HTR-8/SVneo (cell line): ENCODE data around the gene SYP.

ENCODE experiments used
- DNase-seq: peaks from one replicate; pipeline ENCODE4 v3.0.0; 2011; ENCODE audit warnings: low spot score, mixed read lengths; ENCODE audit not compliant: insufficient read length
- FAIRE-seq: peaks from 2 replicates; lab custom pipeline; 2011; peaks lifted over from hg19 to GRCh38; lab: Jason Lieb, UNC

Gene SYP

DNA sequence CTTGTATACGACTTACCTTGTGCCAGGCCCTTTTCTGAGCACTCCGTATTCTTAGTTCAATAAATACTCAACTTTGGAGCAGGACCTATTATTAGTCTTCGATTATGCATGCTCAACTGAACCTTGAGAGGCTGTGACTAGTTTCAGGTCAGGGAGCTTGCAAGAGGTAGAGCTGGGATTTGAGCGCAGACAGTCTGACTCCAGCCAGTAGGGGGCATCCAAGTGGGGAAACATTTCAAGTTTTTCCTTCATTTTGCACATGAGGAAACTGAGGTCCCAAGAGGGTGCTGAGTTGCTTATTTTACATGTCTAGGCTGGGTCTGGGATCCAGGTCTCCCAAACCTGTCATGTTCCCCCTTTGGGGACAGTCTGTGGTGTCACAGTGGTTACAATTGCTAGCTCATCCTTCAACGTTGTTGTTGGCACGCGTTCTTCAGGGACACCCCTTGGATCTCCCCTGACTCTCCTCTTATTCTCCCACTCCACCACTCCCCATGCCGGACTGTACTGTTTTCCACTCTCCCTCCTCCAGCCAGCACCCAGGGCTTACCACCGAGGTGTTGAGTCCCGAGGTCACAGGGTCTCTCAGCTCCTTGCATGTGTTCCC lies 7.2 kb downstream of the SYP start:
- FAIRE-seq = no peak

DNA sequence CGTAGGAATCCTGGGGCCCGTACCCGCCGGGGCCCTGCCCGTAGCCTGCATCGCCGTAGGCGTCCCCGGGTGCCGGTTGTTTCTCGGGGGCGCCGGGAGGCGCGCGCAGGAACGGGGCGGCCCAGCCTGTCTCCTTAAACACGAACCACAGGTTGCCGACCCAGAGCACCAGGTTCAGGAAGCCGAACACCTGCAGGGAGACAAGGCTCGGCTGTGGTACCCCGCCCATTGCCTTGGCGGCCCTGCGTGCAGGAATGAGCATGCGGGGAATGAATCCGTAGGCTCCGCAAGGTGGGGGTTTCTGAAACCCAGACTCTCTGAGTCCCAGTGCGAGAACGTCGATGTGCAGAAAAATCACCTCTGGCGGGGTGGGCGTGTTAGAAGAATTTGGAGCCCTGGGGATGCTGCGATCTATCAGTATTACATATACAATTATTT lies 8.4 kb downstream of the SYP start:
- FAIRE-seq (no peak), DNase-seq (no peak)

More for the DNA sequence above, 7.2 kb downstream of the SYP start:
- DNase-seq = no peak

GRCh38 chrX:49190821-49191573 lies 9.0 kb downstream of the SYP start:
- DNase-seq (peak; percentile 84), FAIRE-seq (peak; percentile 44)

- DNase-seq = no peak
- FAIRE-seq = no peak
Observed at GRCh38 chrX:49189606-49190005, 10.4 kb downstream of the SYP start.

GRCh38 chrX:49188468-49189076 lies 11.4 kb downstream of the SYP start:
- DNase-seq = no peak
- FAIRE-seq = no peak

DNA sequence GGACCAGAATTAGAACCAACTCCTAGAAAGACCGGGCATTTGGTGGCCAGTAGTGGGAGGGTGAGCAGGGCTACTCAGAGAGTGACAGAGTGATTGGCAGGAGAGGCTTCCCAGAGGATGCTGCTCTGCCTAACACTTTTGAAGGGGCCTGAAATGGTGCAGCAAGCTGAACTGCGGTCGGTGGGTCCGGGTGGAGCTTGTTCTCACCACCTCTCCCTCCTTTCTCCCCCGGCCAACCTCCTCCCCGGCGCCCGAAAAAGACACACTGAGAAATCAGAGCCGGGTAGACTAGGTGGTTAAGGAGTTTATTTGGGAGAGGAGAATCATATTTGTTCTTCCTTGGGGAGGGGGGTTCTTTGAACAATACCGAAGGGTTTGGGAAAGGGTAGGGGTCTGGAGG lies 12.5 kb downstream of the SYP start:
- FAIRE-seq (no peak), DNase-seq (no peak)

DNA sequence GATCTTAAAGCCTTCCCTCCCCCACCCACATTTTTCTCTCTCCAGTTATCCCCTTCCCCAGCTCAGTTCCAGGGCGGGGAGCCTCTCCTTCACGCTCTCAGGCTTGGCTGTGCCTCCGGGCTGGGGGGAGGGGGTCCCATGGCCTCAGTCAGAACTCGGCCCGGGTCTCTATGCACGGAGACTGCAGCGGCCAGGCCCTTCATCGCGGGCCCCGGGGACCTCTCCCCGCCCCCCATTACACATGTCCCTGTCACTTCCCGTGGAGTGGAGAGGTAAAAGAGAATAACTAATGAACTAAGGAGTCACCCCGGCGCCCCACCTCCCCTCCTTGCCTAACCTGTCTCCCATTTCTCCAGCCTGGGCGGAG lies 13.0 kb downstream of the SYP start:
- FAIRE-seq (no peak), DNase-seq (no peak)

DNA sequence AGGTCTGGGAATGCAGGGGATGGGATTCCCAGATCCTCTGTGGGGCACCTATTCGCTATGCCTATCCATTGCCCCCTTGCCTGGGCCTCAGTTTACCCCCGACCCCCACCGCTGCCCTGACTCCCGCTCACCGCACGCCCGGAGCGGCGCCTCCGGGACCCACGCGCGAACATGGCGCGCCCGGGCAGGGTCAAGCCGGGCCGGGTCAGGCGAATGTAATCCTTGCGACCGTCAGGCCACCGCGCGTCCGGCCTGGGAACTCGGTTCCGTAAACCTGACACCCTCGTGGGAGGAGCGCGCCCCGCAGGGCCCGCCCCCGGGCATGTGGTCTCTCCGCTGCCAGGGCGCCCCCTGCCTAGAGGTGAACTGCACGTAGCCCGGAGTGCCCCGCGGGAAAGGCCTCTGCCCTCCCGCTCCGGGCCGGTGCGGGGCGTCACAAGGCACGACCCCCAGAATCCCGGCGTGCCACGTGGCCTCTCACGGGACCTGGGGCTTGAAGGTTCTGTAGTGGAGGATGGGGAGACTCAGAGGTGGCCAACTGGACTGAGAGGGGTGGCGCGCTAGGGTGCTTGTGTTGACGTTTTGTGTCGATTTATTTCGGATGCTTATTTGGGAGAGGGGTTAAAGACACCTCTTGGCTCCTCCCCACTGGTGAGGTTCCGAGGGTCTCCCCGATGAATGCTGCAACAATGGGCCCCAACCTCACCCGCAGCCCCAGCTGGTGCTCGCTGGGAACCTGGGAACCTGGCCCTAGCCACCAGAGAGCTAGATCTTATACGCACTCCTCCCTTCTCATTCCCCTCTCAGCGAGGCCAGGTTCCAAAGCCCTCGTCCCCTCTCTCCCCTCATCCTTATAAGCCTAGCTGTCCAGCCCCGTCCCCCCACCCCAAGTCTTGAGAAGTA lies 13.6 kb downstream of the SYP start, which contains the start of gene PRICKLE3:
TSS of gene PRICKLE3 (minus strand) at position 249 of the 903 bp plus-strand sequence. CDS start at position 173, 76 bp downstream.
- FAIRE-seq (no peak), DNase-seq (peak; percentile 45)

DNA sequence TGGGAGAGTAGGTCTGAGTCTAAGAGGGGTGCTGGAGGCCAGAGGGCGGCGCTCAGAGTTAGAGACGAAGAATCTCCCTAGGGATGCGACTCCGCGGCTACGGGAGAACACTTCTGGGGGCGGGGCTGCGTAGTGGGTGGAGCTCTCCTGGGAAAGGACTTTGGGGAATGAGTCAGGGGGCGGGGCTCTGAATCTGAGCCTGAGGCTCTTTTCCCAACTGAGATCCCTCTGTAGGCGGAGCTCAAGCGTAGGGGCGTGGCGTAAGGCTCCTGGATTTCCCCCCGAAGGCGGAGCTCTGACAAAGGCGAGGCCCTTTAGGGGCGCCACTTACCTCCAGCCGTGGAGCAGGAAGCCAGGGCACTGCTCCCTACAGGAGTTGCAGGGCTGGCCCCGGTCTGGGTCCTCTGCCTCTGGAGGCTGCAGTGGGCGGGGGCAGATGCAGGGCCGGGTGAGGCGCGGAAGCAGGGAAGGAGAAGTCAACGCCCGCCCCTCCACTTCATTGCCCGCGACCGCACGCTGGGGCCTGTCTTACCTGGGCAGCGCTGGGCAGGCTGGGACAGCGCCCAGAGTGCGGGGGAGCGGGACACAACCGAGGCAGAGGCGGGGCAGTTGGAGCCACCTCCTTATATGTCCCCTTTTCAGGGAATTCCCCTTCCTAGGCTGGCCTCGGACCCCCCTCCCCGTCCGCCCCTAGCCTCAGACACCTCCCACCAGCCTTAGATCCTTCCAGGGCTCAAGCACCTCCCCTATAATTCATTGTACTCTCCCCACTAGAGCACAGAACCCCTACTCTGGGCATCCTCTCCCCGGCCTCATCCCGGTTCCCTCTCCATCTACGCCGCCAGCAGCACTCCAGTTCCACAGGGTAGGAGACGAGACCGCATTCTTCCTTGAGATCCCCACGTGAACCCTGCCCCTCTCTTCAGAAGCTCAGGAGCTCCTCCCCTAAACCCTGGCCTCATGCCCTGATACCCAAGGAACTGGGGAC lies 15.4 kb downstream of the SYP start:
- FAIRE-seq (no peak), DNase-seq (peak; percentile 48)

GRCh38 chrX:49183701-49184281 lies 16.2 kb downstream of the SYP start:
- FAIRE-seq = no peak

DNA sequence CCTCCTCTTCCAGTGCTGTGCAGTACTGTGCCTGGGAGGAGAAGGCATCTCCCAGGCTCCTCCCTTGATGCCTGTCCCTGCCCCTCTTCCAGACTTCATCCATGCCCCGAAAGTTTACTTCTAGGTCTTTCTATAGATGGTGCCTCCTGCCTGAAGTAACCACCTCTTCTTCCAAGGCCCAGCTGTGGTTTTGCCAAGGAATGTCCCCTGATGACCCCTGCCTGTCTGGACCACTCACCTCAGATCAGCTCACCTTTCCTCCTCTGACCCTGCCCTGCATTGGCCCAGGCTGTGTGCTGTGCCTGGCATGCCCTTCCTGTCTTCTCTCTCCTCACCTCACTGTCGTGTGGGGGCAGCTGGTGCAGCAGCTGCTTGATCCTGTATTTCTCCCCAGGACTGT lies 20.6 kb downstream of the SYP start:
- FAIRE-seq = no peak

More at GRCh38 chrX:49183701-49184281, 16.2 kb downstream of the SYP start:
- no peak for DNase-seq

GRCh38 chrX:49178537-49178936 lies 21.5 kb downstream of the SYP start:
- FAIRE-seq = no peak
- no peak for DNase-seq

More for the DNA sequence above, 20.6 kb downstream of the SYP start:
- DNase-seq = no peak

- DNase-seq (no peak), FAIRE-seq (no peak)
Observed at GRCh38 chrX:49177873-49178480, 22.0 kb downstream of the SYP start.

DNA sequence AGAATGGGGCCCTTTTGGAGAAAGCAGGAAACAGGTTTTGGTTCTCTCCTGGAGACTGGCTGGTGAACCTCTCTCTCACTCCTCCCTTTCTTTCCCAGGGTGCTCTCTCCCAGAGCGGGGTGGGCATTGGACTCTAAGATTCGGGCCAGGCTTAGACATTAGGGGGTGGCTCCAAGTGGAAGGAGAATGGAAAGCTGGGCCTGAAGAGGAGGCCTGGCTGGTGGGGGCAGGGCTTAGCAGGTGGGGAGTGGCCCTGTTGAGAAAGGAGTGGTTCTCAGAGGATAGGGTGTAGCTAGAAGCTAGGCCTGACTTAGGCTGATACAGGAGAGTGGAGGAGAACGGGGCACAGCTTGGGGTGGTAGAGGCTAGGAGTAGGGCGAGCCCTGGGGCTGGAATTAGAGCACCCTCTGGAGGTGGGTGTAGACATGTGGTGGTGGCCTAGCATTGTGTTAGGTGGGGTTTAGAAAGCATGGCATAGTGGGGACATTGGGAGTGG lies 22.6 kb downstream of the SYP start:
- FAIRE-seq (no peak), DNase-seq (no peak)

- no peak for DNase-seq
- no peak for FAIRE-seq
Observed at GRCh38 chrX:49176421-49177326, 23.3 kb downstream of the SYP start.

DNA sequence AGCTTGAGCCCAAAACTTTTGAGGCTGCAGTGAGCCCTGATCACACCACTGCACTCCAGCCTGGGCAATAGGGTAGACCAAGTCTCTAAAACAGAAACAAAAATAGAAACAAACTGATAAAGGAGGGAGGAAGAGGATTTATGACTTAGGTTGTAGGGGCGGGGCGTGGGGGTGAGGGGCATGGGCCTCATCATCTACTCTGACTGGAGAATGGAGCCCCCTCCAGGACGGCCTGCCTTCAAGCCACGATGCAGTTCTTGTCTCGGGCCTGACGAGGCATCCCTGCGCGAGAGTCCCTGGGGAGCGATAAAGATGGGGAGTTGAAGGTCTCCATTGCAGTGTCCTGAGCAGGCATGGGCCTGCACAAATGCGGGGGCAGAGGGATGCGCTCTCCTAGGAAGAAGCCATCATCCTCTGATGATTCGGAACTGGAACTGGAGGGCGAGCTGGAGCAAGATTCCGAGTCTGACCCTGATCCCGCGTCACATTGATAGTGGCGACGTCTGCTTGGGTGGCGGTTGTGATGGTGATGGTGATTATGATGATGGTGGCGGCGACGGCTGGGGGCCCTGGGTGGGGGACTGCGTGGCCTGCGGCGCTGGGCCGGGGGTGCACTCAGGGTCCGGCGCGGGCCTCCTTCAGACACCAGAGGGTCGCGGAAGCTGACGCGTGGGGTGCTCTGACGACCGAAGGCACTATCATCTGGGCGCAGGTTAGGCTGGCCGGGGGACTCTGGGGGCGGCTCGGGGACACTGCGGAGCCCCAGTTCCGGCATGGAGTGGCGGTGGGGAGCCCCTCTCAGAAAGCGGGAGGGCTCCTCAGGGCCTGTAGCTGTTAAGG lies 24.3 kb downstream of the SYP start:
- DNase-seq = no peak
- FAIRE-seq = no peak
